Glomerular visceral epithelial cell (primary cell): ENCODE results near the gene THBS3.
"Not testable (repeated sequence)": the region's sequence is repeated elsewhere in the genome, so short reads cannot be mapped to it uniquely, and the experiment has no call there.

Experiments used
- DNase-seq: peaks from one replicate; pipeline ENCODE4 v3.0.0-alpha.2; 2016; ENCODE audit errors: extremely low spot score

Gene THBS3

GRCh38 chr1:155174324-155175280 is 33.1 kb downstream of the THBS3 start:
- DNase-seq = peak; percentile 35

GRCh38 chr1:155173478-155174323 is 34.0 kb downstream of the THBS3 start, which contains the start of gene TRIM46:
TSS of gene TRIM46 (plus strand) at chr1:155173849. CDS start at chr1:155173967, 118 bp downstream.
- peak; percentile 55 for DNase-seq

DNA sequence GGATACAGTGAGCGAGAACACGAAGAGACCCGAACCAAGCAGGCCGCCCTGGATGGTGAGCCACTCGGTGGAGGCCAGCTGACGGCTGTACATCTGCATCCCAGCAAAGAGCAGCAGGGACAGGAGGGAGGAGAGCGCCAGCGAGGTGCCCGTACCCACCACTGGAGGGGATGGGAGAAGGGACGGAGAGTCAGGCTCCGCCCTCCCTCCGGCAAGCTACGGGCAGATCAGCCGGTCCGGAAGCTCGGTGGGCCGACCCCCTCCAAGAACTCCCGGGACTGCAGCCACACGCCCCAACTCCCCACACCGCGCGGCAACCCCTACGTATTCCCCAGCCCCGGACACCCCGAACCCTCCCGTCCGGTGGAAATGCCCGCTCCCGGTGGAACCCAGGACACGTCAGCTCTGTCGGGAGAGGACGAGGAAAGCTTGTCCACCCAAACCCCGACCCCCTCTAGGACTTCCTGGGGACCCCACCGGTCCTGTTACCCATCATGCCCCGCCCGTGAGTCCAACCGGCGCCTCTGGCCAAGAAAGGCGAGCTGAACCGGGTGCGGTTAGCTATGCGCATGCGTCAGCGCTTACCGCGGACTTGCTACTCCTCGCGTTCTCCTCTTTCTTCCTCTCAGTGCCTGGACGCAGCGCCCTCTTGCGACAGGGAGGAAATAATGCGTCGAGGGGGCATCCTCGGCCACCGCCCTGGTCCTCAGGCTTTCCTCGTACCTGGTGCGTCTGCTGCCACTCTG is 34.8 kb downstream of the THBS3 start, which contains the start of gene KRTCAP2:
KRTCAP2 (minus strand) TSS at position 573 of the 746 bp plus-strand sequence; CDS start at position 493, 80 bp downstream.
- DNase-seq = peak; percentile 97

- DNase-seq = no peak
Observed at GRCh38 chr1:155171836-155172731, 35.6 kb downstream of the THBS3 start.

GRCh38 chr1:155170806-155171205 is 36.9 kb downstream of the THBS3 start:
- DNase-seq = no peak

- DNase-seq = no peak
Observed at GRCh38 chr1:155170101-155170785, 37.5 kb downstream of the THBS3 start.

- no peak for DNase-seq
Observed at GRCh38 chr1:155169541-155169940, 38.2 kb downstream of the THBS3 start.

DNA sequence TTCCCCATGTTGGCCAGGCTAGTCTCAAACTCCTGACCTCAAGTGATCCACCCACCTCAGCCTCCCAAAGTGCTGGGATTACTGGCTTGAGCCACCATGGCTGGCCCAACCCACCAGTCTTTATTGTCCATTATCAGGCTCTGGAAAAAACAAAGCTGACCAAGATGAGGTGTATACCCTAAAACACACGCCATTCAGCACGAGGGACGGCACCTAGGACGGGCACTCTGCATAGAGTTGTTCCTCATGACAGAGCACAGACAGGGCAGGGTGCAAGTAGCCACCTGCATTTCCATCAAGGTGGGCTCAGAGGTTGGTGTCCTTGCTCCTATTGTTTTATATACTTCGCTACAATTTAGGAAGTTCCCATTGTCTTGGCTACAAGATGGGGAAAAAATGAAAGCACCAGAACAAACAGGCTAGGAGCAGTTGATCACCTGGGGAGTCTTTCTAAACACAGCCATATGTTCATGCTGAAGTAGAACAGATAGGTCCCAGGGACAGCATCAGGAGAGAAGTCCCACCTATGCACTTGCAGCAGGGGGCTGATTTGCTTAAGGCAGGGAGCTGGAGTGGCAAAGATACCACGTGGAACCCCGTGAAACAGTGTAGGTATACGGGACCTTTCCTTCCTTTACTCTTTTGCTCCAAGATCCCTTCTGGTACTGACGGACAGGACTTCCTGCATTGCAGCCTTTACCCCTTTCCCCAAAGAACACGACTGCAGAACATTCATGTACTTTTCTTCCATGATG is 39.1 kb downstream of the THBS3 start:
- no peak for DNase-seq

DNA sequence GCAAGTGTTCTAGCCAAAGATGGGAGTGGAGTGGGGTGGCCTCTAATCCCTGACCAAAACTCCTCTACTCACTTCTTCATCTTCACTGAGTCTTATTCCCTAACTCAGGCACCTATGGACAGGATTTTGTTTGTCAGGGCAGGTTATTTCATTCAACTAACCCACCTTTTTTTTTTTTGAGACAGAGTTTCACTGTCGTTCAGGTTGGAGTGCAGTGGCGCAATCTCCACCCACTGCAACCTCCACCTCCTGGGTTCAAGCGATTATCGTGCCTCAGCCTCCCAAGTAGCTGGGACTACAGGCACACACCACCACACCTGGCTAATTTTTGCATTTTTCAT is 39.6 kb downstream of the THBS3 start:
- not testable (repeated sequence) for DNase-seq

DNA sequence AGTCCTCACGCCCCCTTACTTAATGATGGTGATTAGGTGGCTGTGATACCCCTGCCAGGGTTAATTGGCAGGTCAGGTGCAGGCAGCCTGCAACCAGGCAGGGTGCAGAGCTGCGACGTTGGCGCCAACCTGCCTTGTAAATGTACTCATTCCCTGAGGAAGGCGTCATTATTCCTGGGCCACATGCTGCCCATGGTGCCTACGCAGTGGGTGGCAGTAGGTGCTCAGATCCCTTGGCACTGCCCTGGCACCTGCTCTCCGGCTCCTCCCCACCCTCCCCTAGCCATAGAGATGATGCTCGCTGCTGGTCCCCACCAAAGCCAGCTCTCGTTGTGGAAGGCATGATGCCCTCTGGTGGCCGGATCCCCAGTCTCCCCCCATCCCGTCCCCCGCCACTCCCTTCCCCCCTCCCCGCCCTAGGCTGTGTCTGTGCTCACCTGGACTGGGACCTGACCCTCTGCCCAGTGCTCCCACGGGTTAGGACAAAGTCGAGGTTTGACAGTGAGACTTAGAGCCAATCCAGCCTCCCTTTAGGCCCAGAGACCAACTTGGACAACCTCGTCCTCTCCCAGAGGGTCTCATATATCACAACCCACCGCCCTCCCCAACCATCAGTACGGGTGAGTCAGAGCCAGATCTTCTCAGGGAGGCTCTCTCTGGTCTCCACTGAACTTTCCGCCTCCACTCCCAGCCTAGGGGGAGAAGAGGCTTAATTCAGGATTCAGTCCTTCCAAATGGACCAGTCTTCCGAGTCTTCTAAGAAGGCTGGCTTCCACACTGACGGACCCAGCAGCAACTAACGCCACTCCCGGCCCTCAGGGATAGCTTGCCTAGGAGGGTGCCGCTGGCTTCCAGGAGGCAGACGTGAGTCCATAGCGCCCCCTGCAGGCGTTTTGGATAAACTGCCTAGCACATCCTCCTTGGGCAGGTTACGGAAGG is 40.3 kb downstream of the THBS3 start:
- DNase-seq = peak; percentile 85

DNA sequence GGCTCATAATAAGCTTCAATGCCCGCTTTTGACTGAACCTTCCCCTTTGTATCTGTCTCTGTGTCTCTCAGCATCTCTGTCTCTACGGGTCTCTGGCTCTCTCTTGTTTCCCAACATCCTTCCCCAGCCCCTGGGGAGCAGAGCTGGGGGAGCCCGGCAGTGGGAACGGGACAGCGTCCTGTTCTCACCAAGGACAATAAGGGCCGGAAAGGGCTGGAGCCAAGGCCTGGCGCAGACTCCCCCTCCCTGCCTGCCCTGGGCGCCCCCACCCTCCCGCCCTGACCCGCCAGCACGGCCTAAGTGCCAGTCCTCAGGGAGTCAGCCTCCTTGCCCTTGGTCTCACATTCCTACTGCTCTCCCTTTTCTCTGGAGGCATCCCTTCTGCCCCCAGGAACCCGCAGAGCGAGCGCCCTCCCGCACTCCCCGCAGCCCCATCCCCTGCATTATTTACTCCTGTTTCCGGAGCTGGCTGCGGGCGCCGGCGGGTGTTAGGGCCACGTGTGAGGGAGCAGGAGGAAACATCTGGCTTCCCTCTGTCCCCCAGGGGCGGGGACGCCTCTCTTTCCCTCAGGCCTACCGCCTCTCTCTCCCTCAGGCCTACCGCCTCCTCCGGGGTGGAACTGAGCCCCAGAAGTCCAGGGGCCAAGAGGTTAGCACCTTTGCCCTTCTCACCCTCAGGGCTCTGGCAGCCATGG is 41.1 kb downstream of the THBS3 start:
- DNase-seq = no peak

- DNase-seq = no peak
Observed at GRCh38 chr1:155166051-155166470, 41.6 kb downstream of the THBS3 start.

DNA sequence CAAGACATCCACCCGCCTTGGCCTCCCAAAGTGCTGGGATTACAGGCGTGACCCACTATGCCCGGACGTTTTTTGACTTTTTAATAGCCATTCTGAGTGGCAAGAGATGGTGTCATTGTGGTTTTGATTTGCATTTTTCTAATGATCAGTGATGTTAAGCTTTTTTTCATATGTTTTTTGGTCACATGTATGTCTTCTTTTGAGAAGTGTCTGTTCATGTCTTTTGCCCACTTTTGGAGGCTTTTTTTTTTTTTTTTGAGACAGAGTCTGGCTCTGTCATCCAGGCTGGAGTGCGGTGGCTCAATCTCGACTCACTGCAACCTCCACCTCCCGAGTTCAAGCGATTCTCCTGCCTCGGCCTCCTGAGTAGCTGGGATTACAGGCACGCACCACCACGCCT is 43.1 kb downstream of the THBS3 start:
- DNase-seq = not testable (repeated sequence)

DNA sequence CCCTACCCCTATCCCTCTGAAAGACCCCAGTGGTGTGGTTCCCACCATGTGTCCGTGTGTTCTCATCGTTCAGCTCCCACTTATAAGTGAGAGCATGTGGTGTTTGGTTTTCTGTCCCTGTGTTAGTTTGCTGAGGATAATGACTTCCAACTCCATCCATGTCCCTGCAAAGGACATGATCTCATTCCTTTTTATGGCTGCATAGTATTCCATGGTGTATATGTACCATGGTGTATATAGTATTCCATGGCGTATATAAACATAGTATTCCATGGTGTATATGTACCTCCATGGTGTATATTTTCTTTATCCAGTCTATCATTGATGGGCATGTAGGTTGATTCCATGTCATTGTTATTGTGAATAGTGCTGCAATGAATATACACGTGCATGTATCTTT is 43.9 kb downstream of the THBS3 start:
- not testable (repeated sequence) for DNase-seq

DNA sequence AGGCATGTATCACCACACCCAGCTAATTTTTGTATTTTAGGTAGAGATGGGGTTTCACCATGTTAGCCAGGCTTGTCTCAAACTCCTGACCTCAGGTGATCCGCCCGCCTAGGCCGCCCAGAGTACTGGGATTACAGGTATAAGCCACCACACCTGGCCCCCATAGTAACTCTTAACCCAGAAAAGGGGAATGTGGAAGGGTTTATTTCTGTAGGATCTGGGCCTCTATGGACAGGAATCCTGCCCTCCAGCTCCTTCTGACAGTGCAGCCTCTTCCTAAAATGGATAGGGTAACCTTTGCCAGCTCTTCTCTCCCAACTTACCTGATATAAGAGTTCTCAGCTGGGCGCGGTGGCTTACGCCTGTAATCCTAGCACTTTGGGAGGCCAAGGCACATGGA is 45.1 kb downstream of the THBS3 start:
- not testable (repeated sequence) for DNase-seq

GRCh38 chr1:155160128-155160527 is 47.6 kb downstream of the THBS3 start:
- no peak for DNase-seq

- no peak for DNase-seq
Observed at GRCh38 chr1:155158991-155159390, 48.7 kb downstream of the THBS3 start.
